Measurements from ENCODE around the gene GLRX2.
A peak's percentile ranks its signal among the peaks of the same experiment; 100 is the strongest.
"Not testable (repeated sequence)": the region's sequence is repeated elsewhere in the genome, so short reads cannot be mapped to it uniquely, and the experiment has no call there.

Gene GLRX2

DNA sequence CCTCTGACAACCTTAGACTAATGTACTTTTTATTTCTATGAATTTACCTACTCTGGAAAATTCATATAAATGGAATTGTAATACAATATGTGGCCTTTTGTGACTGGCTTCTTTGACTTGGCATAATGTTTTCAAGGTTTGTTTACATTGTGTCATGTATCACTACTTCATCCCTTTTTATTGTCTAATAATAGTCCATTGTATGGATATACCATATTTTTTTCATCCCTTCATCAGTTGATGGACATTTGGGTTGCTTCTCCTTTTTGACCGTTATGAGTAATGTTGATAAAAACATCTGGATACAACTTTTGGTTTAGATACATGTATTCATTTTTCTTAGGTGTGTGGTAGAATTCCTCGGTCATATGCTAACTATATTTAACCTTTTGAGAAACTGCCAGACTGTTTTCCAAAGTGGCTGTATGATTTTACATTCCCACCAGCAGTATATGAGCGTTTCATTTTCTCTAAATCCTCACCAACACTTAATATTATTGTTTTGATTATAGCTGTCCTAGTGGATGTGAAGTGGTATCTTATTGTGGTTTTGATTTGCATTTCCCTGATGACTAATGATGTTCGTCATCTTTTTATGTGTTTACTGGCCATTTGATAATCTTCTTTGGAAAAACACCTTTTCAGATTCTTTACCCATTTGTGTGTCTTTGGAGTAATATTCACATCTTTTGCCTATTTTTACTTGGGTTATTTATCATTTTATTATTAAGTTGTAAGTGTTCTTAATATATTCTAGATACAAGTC is 42.3 kb downstream of the GLRX2 start:
- DNase-seq (ENCODE audit: low spot score): no peak

DNA sequence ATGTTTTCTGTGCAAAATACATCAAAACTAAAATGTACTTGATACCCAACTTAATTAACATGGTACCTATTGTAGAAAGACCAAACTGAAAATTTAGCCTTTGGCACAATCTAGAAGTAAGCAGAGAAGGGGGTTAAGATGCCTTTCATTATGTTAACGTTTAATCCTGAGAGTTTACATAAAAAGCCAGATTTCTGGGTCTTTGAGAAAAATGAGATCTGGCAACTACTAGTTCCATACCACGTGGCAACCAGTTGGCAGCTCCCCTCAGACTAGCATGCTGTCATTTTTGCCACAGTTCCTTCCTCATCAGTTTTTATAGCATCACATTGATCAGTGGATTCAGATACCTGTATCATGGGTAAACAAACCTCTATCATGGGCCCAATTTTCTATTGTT is 44.3 kb downstream of the GLRX2 start:
- DNase-seq (ENCODE audit: low spot score): no peak

DNA sequence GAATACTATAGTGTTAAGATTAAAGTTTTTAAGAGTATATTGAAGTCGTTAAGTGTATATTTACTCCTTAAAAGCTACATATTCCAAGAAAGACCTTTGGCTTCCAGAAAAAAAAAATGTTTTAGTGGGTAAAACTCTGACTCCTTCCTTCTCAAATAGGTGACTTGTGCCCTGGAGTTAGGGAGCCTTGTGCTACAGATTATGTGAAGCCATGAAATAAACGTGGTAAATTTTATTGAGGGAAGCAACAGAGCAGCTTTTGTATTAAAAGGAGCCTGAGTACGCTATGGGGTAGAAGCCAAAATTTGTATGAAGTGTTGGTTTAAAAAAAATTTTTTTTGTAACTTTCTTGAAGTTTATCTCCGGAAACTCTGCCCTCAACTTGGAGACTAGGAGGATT is 44.8 kb downstream of the GLRX2 start:
- no peak for DNase-seq (ENCODE audit: low spot score)

DNA sequence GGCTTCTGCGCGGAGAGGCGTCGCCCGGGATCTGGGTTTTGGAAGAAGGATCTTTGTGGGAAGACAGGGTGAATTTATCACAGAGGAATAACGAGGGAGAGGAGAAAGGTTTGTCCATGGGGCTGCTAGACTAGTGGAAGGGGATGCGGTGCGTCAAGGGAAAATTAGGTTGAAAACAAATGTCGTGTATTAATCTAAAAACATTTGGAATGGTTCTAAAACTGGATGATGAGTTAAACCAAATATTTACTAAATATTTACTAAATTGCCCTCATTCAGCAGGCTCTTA is 45.2 kb downstream of the GLRX2 start:
- no peak for DNase-seq (ENCODE audit: low spot score)

DNA sequence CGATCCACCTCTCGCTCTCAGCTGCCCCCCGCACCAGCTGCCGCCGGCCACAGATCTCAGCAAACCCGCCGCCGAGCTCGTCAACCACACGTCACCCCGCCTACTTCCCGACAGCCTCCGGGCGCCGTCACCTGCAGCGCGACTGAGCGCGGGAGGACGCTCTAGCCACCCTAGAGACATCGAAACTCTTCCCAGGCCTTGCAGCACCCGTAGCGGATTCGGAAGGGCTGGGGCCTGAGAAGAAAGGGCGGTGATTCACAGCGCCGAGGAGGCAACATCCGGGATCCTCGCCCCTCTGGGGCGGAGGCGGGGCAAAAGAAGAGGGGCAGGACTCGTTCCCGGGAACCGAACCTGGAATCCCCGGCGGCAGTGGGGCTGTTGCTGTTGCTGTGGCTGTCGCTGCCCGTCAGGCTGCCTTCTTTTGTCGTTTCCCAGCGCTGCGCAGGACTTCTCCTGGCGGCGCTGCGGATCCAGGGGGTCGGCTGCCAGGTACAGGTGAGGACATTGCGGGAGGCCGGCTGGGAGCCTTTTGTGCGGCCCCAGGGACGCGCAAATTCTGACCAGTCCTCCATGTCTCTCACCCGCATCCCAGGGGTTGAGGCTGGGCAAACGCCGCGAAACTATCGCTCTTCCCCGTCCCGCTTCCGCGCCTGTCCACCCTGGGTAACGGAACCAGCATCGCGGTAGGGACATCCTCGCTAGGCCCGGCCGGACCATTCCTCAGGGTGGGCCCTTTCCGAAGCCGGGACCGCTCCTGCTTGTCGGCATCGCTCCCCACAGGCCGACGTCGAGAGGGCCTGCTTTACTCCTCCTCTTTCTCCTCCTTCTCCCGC is 45.7 kb downstream of the GLRX2 start, which contains the start of the genes RO60 and UCHL5:
Gene RO60, plus strand, starts transcription at position 331 of the 833 bp plus-strand sequence. CDS start 9,443 bp downstream, outside the sequence.
Gene UCHL5, minus strand, starts transcription at position 79 of the 833 bp plus-strand sequence. CDS start 100 bp downstream, outside the sequence.
- peak; percentile 94 for DNase-seq (ENCODE audit: low spot score)

DNA sequence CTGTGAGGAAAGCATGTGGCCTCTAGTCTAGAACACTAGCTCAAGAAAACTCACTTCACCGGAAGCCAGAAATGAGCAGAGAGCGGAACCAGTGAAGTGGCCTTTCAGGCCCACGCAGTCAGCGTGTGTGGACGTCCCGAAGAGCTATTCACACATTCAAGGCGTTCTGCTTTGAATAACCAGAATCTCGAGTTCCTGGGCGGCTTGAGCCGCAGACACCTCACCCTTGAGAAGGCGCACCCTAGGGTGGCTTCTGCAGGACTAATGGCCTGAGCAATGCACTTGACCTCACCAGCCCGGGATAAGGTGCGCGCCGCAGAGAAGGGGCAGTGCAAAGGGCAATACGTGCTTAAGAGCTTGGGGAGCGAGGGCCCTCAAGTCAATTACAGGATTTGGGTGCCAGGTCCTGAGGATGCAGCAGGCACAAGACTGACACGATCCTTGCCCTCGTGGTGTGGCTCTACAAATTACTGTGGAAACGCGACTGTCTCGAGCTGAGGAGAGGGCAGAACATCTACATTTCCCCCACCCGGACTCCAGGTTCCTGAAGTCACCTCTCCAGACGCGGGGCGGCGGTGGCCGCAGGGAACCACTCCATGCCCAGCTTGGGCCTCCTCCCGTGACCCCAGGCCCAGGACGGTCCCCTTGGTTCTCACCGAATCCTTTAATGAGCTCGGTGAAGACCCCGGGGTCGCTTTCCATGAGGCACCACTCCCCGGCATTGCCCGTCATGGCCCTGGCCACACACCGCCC is 46.5 kb downstream of the GLRX2 start:
- DNase-seq (ENCODE audit: low spot score): peak; percentile 33

DNA sequence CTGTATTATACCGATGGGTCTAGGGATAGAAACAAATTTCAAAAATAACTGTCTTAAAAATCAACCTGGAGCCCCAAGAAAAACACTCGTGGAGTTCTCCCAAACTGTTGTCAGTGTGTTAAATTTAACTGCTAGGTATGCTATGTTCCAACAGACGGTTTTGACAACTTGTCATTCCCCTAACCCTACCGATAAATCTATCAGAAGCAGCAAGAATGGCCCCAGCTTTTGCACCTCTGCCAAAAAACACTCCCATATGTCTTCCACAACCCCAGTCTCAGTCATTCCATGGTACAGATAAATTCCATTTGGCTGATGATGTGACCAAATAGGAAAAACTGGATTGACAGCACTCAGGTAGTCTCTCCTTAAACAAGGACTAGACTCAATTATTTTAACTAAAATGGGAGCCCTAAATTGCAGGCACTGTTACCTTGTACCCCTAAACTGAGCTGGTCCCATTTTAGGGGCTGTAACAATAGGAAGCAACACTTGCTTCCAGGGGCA is 51.0 kb downstream of the GLRX2 start:
- DNase-seq (ENCODE audit: low spot score): no peak

DNA sequence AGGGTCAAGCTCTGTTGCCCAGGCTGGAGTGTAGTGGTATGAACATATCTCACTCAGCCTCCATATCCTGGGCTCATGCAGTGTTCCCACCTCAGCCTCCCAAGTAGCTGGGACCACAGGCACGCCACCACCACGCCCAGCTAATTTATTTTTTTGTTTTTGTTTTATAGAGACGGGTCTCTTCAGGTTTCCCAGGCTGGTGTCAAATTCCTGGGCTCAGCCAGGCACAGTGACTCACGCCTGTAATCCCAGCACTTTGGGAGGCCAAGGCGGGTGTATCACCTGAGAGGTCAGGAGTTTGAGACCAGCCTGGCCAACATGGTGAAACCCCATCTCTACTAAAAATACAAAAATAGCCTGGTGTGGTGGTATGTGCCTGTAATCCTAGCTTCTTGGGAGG is 56.3 kb downstream of the GLRX2 start:
- DNase-seq (ENCODE audit: low spot score): not testable (repeated sequence)
